Esophagus muscularis mucosa (tissue), 4 donors: ENCODE results near the gene ELAC1. TPM values are rescaled to one million over a fixed set of nuclear protein-coding genes. Genes with fewer than 3 reads are reported as not detected.

Experiments used
- DNase-seq: peaks from one replicate; pipeline ENCODE4 v3.0.0-alpha.2; 2017; ENCODE audit errors: extremely low spot score
- H3K27ac ChIP-seq, 4 donors: fragments of 200-600 bp; sonication (generic); replicated peaks in 1 of 4; 1 replicate in 3 of 4; 2 replicates in 1 of 4; pipeline ENCODE4 v1.5.1; 2016 to 2019; ENCODE audit warnings: mild to moderate bottlenecking in 1 of 4
- H3K27me3 ChIP-seq, 4 donors: fragments of 200-600 bp; sonication (generic); one replicate each; pipeline versions ENCODE4 v1.5.1 to v1.6.0; 2016 to 2019
- H3K36me3 ChIP-seq, 4 donors: fragments of 200-600 bp; sonication (generic); one replicate each; pipeline ENCODE4 v1.5.1; 2016 to 2019
- H3K4me1 ChIP-seq, 4 donors: fragments of 200-600 bp; sonication (generic); one replicate each; pipeline ENCODE4 v1.5.1; 2016 to 2019
- H3K4me3 ChIP-seq, 4 donors: fragments of 200-600 bp; sonication (generic); 1 replicate in 2 of 4; 2 replicates in 2 of 4; pipeline ENCODE4 v1.5.1; 2016 to 2019; ENCODE audit warnings: mild to moderate bottlenecking in 4 of 4, moderate library complexity in 1 of 4
- H3K9me3 ChIP-seq, 4 donors: fragments of 200-600 bp; sonication (generic); 1 replicate in 3 of 4; 2 replicates in 1 of 4; pipeline ENCODE4 v1.5.1; 2016 to 2019
- CTCF ChIP-seq, 3 experiments: fragments of 200-600 bp in 2 of 3; fragments of 450-650 bp in 1 of 3; sonication (generic) in 2 of 3; IDR thresholded peaks; one replicate each; pipeline ENCODE4 v1.5.1; 2017 to 2019; ENCODE audit warnings: antibody characterized with exemption in 3 of 3, mild to moderate bottlenecking in 2 of 3, moderate library complexity in 1 of 3
- EP300 ChIP-seq: sonication (generic); formaldehyde crosslinking; IDR thresholded peaks from one replicate; pipeline ENCODE4 v1.6.1; 2017; ENCODE audit warnings: antibody characterized with exemption
- POLR2A ChIP-seq: fragments of 450-650 bp; IDR thresholded peaks from one replicate; pipeline ENCODE4 v1.6.1; 2017; ENCODE audit warnings: antibody characterized with exemption, moderate library complexity, mild to moderate bottlenecking, low read depth
- POLR2AphosphoS5 ChIP-seq, 2 donors: sonication (generic); formaldehyde crosslinking; IDR thresholded peaks; one replicate each; pipeline ENCODE4 v1.6.1; 2017; ENCODE audit warnings: antibody characterized with exemption in 2 of 2
- WGBS: methylation state at CpG from one replicate; pipeline ENCODE4 v1.1.5; 2018; 5-methylcytosine and 5-hydroxymethylcytosine counted together
- intact Hi-C: fragments of 100-400 bp; cut with DNase I; formaldehyde crosslinking; loops from one replicate; pipeline ENCODE4 v1.15.1; 2023
- total RNA-seq, 4 donors: library from RNA; depleted of rRNA; stranded (reverse); fragments of >200 nt; gene quantifications; one replicate each; pipeline versions ENCODE4 v1.1.0 to v1.2.1, GENCODE V29; 2016

Gene ELAC1
- total RNA-seq, 4 donors from 2014 or later: 3.7 to 7.9 (median 4.0) TPM

GRCh38 chr18:50949185-50949584, 18.7 kb upstream of the ELAC1 start:
- no peak overlapping the region for H3K4me3 ChIP-seq
- no peak overlapping the region for H3K27ac ChIP-seq
- TF ChIP-seq POLR2AphosphoS5 (IDR thresholded peaks at IDR 0.05): no peak
- no peak for TF ChIP-seq EP300
- TF ChIP-seq CTCF (IDR thresholded peaks at IDR 0.05): no peak
- TF ChIP-seq POLR2A: no peak
- H3K27me3 ChIP-seq: no peaks in the 10 kb centered on the region
- WGBS: 95% methylated on average over 6 of the region's 6 CpGs
- H3K36me3 ChIP-seq: peaks cover 0 to 29% (median 12%) of the 10 kb centered on the region in 4 donors
- DNase-seq: no peak
- intact Hi-C loops: no loop called here
- H3K4me1 ChIP-seq: no peaks in the 10 kb centered on the region
- H3K9me3 ChIP-seq: no peaks in the 10 kb centered on the region

- WGBS: 84% methylated on average over 3 of the region's 4 CpGs
- Histone ChIP-seq H3K36me3 (peaks cover 0 to 16% (median 2%) of the 10 kb centered on the region in 4 donors), H3K4me3 (no peak overlapping the region), H3K27ac (no peak overlapping the region), H3K9me3 (no peaks in the 10 kb centered on the region), H3K4me1 (no peaks in the 10 kb centered on the region), H3K27me3 (no peaks in the 10 kb centered on the region)
- no peak for DNase-seq
- TF ChIP-seq POLR2A (no peak), CTCF (IDR thresholded peaks at IDR 0.05) (no peak), POLR2AphosphoS5 (IDR thresholded peaks at IDR 0.05) (no peak), EP300 (no peak)
- intact Hi-C loops: no loop called here
These were observed 17.2 kb upstream of the ELAC1 start for GRCh38 chr18:50950626-50951025.

- 75% methylated on average over 3 of the region's 3 CpGs for WGBS
- Histone ChIP-seq H3K27ac (no peak overlapping the region), H3K4me1 (no peaks in the 10 kb centered on the region), H3K36me3 (peaks cover 0 to 6% (median 0%) of the 10 kb centered on the region in 4 donors), H3K27me3 (no peaks in the 10 kb centered on the region), H3K9me3 (no peaks in the 10 kb centered on the region), H3K4me3 (no peak overlapping the region)
- TF ChIP-seq POLR2AphosphoS5 (IDR thresholded peaks at IDR 0.05) (no peak), POLR2A (no peak), EP300 (no peak), CTCF (IDR thresholded peaks at IDR 0.05) (no peak)
- no peak for DNase-seq
- intact Hi-C loops: no loop called here
These were observed 14.0 kb upstream of the ELAC1 start for GRCh38 chr18:50953822-50954221.

- H3K4me3 ChIP-seq: no peak overlapping the region
- 95% methylated on average over 4 of the region's 4 CpGs for WGBS
- DNase-seq: no peak
- intact Hi-C loops: no loop called here
- H3K4me1 ChIP-seq: no peaks in the 10 kb centered on the region
- no peak overlapping the region for H3K27ac ChIP-seq
- H3K27me3 ChIP-seq: no peaks in the 10 kb centered on the region
- H3K9me3 ChIP-seq: no peaks in the 10 kb centered on the region
- no peak for TF ChIP-seq CTCF (IDR thresholded peaks at IDR 0.05)
- TF ChIP-seq POLR2AphosphoS5 (IDR thresholded peaks at IDR 0.05): no peak
- no peak for TF ChIP-seq EP300
- TF ChIP-seq POLR2A: no peak
- H3K36me3 ChIP-seq: no peaks in the 10 kb centered on the region
These were observed 12.6 kb upstream of the ELAC1 start for GRCh38 chr18:50955253-50955652.

GRCh38 chr18:50956116-50956515, 11.7 kb upstream of the ELAC1 start:
- Histone ChIP-seq H3K4me3 (no peak overlapping the region), H3K27me3 (no peaks in the 10 kb centered on the region), H3K27ac (no peak overlapping the region), H3K9me3 (peaks cover 0 to 6% (median 2%) of the 10 kb centered on the region in 4 donors), H3K36me3 (no peaks in the 10 kb centered on the region), H3K4me1 (no peaks in the 10 kb centered on the region)
- WGBS: 100% methylated on average over 3 of the region's 3 CpGs
- no peak for DNase-seq
- TF ChIP-seq CTCF (IDR thresholded peaks at IDR 0.05) (no peak), POLR2A (no peak), EP300 (no peak), POLR2AphosphoS5 (IDR thresholded peaks at IDR 0.05) (no peak)
- intact Hi-C loops: no loop called here
